ENCODE data around the gene DKKL1.
A peak's percentile ranks its signal among the peaks of the same experiment; 100 is the strongest.

GRCh38 chr19:49339301-49340068, 24.2 kb upstream of the DKKL1 start:
- TF ChIP-seq CTCF (IDR thresholded peaks at IDR 0.05) (no peak), RXRA (IDR thresholded peaks at IDR 0.05; ENCODE audit: borderline replicate concordance, low read depth) (no peak), SIN3A (IDR thresholded peaks at IDR 0.05; ENCODE audit: borderline replicate concordance, low read depth, low read length) (no peak), SMC3 (IDR thresholded peaks at IDR 0.05; ENCODE audit: low read depth, low read length) (no peak), MAX (IDR thresholded peaks at IDR 0.05; ENCODE audit: low read depth) (peak; percentile 68), CHD2 (IDR thresholded peaks at IDR 0.05; ENCODE audit: low read length, partially characterized antibody) (no peak), MXI1 (IDR thresholded peaks at IDR 0.05; ENCODE audit: low read depth, low read length) (peak; percentile 62; the same call in 1 of the 2 replicates), POLR2AphosphoS5 (IDR thresholded peaks at IDR 0.05; ENCODE audit: low read depth, low read length) (no peak)

Measured in SK-N-SH (cell line).